ENCODE results near the gene ITGB3BP.
A peak's percentile ranks its signal among the peaks of the same experiment; 100 is the strongest.
"Not testable (repeated sequence)": the region's sequence is repeated elsewhere in the genome, so short reads cannot be mapped to it uniquely, and the experiment has no call there.

Gene ITGB3BP

GRCh38 chr1:63522891-63523728, at the start of gene ITGB3BP, which contains the start of gene EFCAB7:
Gene ITGB3BP (minus strand): TSS chr1:63523225. CDS start chr1:63523133, 92 bp downstream.
Gene EFCAB7 (plus strand): TSS chr1:63523525. CDS start chr1:63525573, 2,048 bp downstream.
- DNase-seq, result peak; percentile 83

- not testable (repeated sequence) for DNase-seq
Observed at GRCh38 chr1:63572686-63573085, 49.7 kb upstream of the ITGB3BP start.

- no peak for DNase-seq
Observed at GRCh38 chr1:63569640-63570316, 46.8 kb upstream of the ITGB3BP start.

- no peak for DNase-seq
Observed at GRCh38 chr1:63569068-63569467, 46.0 kb upstream of the ITGB3BP start.

- no peak for DNase-seq
Observed at GRCh38 chr1:63563745-63564144, 40.7 kb upstream of the ITGB3BP start.

GRCh38 chr1:63559357-63559756, 36.3 kb upstream of the ITGB3BP start:
- DNase-seq, result no peak

- DNase-seq, result peak; percentile 9
Observed at GRCh38 chr1:63557365-63557987, 34.5 kb upstream of the ITGB3BP start.

- no peak for DNase-seq
Observed at GRCh38 chr1:63555480-63555879, 32.5 kb upstream of the ITGB3BP start.

- peak; percentile 18 for DNase-seq
Observed at GRCh38 chr1:63548877-63549276, 25.9 kb upstream of the ITGB3BP start.

- no peak for DNase-seq
Observed at GRCh38 chr1:63548303-63548702, 25.3 kb upstream of the ITGB3BP start.

- DNase-seq, result no peak
Observed at GRCh38 chr1:63547621-63548294, 24.7 kb upstream of the ITGB3BP start.

GRCh38 chr1:63545780-63546179, 22.8 kb upstream of the ITGB3BP start:
- no peak for DNase-seq

GRCh38 chr1:63537940-63538339, 14.9 kb upstream of the ITGB3BP start:
- DNase-seq, result peak; percentile 18

- DNase-seq, result no peak
Observed at GRCh38 chr1:63537006-63537405, 14.0 kb upstream of the ITGB3BP start.

GRCh38 chr1:63534406-63534805, 11.4 kb upstream of the ITGB3BP start:
- DNase-seq, result no peak

GRCh38 chr1:63533931-63534330, 10.9 kb upstream of the ITGB3BP start:
- DNase-seq, result no peak

- no peak for DNase-seq
Observed at GRCh38 chr1:63532727-63533126, 9.7 kb upstream of the ITGB3BP start.

GRCh38 chr1:63524201-63524600, 1.2 kb upstream of the ITGB3BP start:
- DNase-seq, result no peak

GRCh38 chr1:63523738-63524137, 713 bp upstream of the ITGB3BP start:
- DNase-seq, result no peak

GRCh38 chr1:63516629-63517028, 6.4 kb downstream of the ITGB3BP start:
- no peak for DNase-seq

GRCh38 chr1:63512584-63512983, 10.4 kb downstream of the ITGB3BP start:
- no peak for DNase-seq

GRCh38 chr1:63509718-63510117, 13.3 kb downstream of the ITGB3BP start:
- DNase-seq, result no peak

GRCh38 chr1:63506782-63507181, 16.2 kb downstream of the ITGB3BP start:
- DNase-seq, result no peak

Measured in CD4-positive, alpha-beta T cell treated with Interleukin-10 for 1 hour (primary cell).